A375 (cell line): Measurements from ENCODE around the gene SIRT3. TPM values are rescaled to one million over a fixed set of nuclear protein-coding genes. Genes with fewer than 3 reads are reported as not detected.

Experiments
- total RNA-seq: library from RNA; depleted of rRNA; stranded (reverse); fragments of >200 nt; shearing (Covaris generic); gene quantifications from 2 replicates; pipeline ENCODE4 v1.2.3, GENCODE V29; 2014; rRNA removed

Gene SIRT3
- 10.6 and 10.7 TPM in 2 replicates for total RNA-seq

DNA sequence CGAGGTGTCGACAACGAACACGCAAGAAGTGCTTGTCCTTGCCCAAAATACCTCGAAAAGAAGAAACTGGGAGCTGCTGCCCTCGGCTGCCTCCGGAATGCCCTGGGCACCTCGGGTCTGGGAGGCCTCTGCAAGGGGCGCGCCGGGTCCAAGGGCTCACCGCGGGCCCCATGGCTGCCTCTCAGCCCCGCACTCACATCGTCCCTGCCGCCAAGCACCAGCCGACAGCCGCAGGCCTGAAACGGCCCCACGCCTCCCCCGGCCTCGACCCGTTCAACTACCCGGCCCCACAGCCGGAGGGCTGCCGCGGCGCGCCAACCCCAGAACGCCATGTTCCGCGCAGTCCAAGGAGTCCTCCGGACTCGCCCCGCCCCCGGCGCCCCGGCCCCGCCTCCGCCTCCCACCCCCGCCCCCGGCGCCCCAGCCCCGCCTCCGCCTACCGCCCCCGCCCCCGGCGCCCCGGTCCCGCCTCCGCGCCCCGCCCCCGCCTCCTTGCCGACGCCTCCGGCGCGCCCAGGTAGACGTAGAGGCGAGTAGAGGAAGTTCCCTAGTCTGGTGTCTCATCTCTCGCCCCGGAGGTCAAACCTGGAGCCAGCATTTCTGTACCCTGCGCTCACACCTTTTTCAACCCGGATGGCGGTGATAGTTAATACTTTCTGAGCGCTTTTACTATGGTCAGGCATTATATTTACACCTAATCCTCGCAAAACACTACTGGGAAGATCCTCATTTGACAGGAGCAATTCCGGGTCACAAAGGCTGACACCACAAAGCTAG lies at the start of gene SIRT3:
Gene SIRT3, minus strand, starts transcription at position 346 of the 777 bp plus-strand sequence. Its CDS starts 14 bp downstream, at position 332.

DNA sequence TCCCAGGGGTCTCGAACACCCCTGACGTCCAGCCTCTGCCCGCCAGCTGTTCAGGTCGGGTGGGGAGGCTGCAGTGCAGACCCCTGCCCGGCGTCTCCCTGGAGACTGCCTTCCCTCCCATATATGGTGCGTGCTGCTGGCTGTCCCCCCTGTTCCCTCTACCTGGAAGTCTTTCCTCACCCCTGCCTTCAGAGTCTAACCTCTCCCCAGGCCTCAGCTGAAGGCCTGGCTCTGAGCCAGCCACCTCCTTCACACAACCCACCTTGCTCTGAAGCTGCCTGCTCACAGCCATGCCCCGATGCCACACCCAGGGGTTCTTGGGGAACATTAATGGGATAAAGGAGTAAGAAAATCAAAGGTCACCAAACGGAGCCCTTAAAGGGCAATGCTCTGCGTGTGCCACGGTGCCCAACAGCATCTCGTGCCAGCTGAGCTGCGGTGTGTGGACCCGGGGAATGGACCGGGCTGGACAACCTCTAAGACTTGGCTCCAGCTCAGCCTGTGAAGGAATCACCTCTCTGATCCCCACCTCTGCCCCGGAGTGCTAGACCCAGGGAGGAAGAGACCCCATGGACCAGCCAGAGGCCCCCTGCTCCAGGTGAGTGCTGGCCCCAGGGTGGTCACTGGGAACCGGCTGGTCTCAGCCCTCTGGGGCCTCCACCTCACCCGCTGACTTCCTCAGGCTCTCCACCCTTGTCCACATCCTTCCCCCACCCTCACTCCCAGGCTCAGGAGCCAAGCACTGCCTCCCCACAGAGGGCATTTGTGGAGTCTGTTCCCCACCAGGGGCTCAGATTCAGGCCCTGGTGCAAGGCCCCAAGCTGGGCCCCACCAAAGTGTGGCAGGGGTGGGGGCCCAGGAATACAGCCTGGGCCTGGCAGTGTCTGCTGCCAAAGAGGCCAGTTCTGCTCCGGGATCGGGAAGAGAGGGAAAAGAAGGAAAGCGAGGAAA lies 42.1 kb upstream of the SIRT3 start, which contains the start of gene NLRP6:
Gene NLRP6, plus strand, starts transcription at position 407 of the 951 bp plus-strand sequence. Its CDS starts 163 bp downstream, at position 570.

DNA sequence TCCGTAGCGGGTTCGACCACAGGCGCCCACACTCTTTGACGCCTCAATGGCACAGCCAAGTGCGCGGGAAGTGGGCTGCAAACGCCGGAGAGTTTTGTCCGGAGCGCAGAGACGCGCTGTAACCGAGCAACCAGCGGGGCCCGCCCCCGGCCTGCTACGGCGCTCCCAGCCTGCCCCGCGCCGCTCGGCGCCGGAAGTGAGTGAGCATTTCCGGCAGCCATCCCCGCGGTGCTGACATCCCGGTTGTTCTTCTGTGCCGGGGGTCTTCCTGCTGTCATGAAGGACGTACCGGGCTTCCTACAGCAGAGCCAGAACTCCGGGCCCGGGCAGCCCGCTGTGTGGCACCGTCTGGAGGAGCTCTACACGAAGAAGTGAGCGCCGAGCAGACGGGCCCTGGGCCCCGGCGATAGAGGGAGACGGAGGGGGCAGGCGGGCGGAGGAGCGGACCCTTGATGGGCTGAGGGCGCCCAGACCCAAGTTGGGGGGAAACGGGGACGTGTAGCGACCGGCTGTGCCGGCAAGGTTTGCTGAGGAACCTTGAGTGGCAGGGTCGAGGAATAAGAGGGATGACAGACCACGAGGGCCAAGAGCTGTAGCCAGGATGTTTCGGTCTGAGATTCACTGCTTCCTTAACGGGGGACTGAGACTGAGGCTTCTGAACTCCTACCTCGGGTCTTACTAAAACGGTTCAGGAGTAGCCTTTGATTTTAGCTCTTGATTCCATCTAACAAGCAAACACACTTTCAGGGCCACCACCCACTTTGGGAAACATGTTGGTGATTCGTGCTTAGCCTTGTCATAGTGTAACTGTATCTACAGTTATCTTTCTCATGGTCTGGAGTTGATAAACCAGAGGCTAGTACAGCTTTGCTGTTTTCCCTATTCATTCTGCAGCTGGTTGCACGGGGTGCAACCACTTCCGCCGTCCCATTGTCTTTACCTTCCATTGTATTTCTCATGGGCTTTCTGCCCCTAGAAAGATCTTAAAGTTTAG lies 929 bp upstream of the SIRT3 start, which contains the start of gene PSMD13:
Gene PSMD13, plus strand, starts transcription at position 203 of the 994 bp plus-strand sequence. Its CDS starts 74 bp downstream, at position 277.

DNA sequence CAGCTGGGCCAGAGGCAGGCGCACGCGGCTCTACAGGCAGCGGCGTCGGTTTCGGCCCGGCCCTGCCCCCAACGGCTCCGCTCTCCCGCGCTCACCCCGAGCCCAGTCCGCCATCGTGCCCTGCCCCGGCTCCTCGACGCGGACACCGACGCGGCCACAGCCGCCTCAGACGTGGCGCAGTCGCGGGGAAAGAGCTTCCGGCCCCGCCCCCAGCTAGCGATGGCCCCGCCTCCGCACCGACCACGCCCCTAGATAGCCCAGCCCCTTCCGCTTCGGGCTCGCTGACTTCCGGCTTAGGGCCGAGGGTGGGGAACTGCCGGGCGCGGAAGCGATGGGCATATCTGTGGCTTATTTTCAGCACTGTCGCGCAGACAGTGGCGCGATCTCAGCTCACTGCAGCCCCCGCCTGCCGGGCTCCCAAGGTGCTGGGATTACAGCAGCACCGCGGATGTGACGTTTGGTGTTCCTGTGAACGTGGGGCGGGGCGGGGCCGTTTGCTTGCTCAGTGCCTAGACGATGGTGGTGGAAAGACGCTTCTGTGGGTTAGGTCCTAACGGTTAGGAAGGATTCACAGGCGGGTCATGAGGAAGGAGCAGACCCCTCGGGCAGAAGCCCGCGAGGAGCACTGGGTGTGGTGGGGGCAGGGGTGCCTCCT lies 28.8 kb downstream of the SIRT3 start, which contains the start of the genes BET1L and RIC8A:
Gene BET1L, minus strand, starts transcription at position 192 of the 655 bp plus-strand sequence. Its CDS starts 78 bp downstream, at position 114.
Gene RIC8A, plus strand, starts transcription at position 501 of the 655 bp plus-strand sequence. CDS start 1,147 bp downstream, outside the sequence.

DNA sequence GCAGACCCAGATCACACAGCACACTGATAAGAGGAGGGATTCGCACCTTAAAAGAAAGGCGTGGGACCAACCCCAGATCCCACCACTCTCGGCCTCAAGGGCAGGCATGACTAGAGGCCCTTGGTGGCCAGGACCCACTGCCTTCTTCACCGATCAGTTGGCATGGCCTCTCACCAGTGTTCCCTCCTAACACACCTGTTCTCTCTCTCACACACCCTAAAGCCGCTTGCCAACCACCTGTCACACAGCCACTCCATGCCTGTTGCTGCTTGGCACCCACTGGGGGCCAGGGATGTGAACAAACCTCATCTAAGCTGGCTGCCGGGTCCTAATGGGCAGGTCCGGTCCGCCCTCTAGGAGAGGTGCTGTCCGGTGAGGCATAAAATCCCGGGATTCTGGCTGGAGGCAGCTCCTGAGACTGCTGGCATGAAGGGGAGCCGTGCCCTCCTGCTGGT lies 43.4 kb downstream of the SIRT3 start, which contains the start of gene SCGB1C1:
Gene SCGB1C1, plus strand, starts transcription at position 405 of the 455 bp plus-strand sequence. Its CDS starts 22 bp downstream, at position 427.

Other genes starting within 250 kb of the SIRT3 start
- gene SCGB1C1, start 43.3 kb downstream of the SIRT3 start, total RNA-seq: not detected in 2 replicates
- 12.4 and 13.2 TPM in 2 replicates for gene BET1L, start 28.9 kb downstream of the SIRT3 start, total RNA-seq
- 77.6 and 88.5 TPM in 2 replicates for gene RIC8A, start 28.6 kb downstream of the SIRT3 start, total RNA-seq
- 156 and 163 TPM in 2 replicates for gene PSMD13, start 634 bp upstream of the SIRT3 start, total RNA-seq
- not detected in 2 replicates for gene NLRP6, start 42.1 kb upstream of the SIRT3 start, total RNA-seq
- 15.1 and 16.4 TPM in 2 replicates for gene PGGHG, start 52.8 kb upstream of the SIRT3 start, total RNA-seq
- gene IFITM5, start 63.2 kb upstream of the SIRT3 start, total RNA-seq: not detected in 2 replicates
- 15.1 and 25.4 TPM in 2 replicates for gene IFITM2, start 71.5 kb upstream of the SIRT3 start, total RNA-seq
- gene IFITM1, start 77.7 kb upstream of the SIRT3 start, total RNA-seq: 3.9 and 4.5 TPM in 2 replicates
- 70.9 and 105 TPM in 2 replicates for gene IFITM3, start 84.5 kb upstream of the SIRT3 start, total RNA-seq
- gene B4GALNT4, start 133.2 kb upstream of the SIRT3 start, total RNA-seq: 42.6 and 50.4 TPM in 2 replicates
- 31.2 and 33.4 TPM in 2 replicates for gene PKP3, start 157.9 kb upstream of the SIRT3 start, total RNA-seq
- gene SIGIRR, start 178.7 kb upstream of the SIRT3 start, total RNA-seq: 50.6 and 74.5 TPM in 2 replicates
- 0.13 TPM in 1 of 2 replicates, not detected in the other for gene ANO9, start 205.7 kb upstream of the SIRT3 start, total RNA-seq
- 22.3 and 37.3 TPM in 2 replicates for gene PTDSS2, start 213.9 kb upstream of the SIRT3 start, total RNA-seq